GM04504 (cell line): ENCODE measurements around the gene CDH20.

ENCODE experiments used
- DNase-seq: peaks from one replicate; pipeline ENCODE4 v3.0.0-alpha.2; 2012; ENCODE audit warnings: low read depth

The CDH20 gene

GRCh38 chr18:61531182-61531581, 198.0 kb downstream of the CDH20 start:
- DNase-seq, result no peak

- DNase-seq, result no peak
Measured at GRCh38 chr18:61531891-61532290, 198.7 kb downstream of the CDH20 start.

GRCh38 chr18:61535401-61535800, 202.2 kb downstream of the CDH20 start:
- no peak for DNase-seq

GRCh38 chr18:61541673-61542072, 208.4 kb downstream of the CDH20 start:
- DNase-seq, result no peak

GRCh38 chr18:61542596-61542995, 209.4 kb downstream of the CDH20 start:
- DNase-seq, result no peak

GRCh38 chr18:61543518-61543917, 210.3 kb downstream of the CDH20 start:
- DNase-seq, result no peak

GRCh38 chr18:61544178-61544577, 210.9 kb downstream of the CDH20 start:
- no peak for DNase-seq

GRCh38 chr18:61545281-61546245, 212.3 kb downstream of the CDH20 start:
- DNase-seq, result no peak

- DNase-seq, result peak; percentile 69
Measured at GRCh38 chr18:61546590-61546989, 213.4 kb downstream of the CDH20 start.

GRCh38 chr18:61549416-61549815, 216.2 kb downstream of the CDH20 start:
- no peak for DNase-seq

GRCh38 chr18:61549889-61550288, 216.7 kb downstream of the CDH20 start:
- no peak for DNase-seq

GRCh38 chr18:61551586-61551985, 218.4 kb downstream of the CDH20 start:
- peak; percentile 58 for DNase-seq

GRCh38 chr18:61553045-61553659, 219.9 kb downstream of the CDH20 start:
- no peak for DNase-seq

GRCh38 chr18:61554117-61554776, 221.0 kb downstream of the CDH20 start:
- DNase-seq, result no peak

GRCh38 chr18:61554946-61555361, 221.7 kb downstream of the CDH20 start:
- DNase-seq, result no peak

- DNase-seq, result no peak
Measured at GRCh38 chr18:61556316-61556715, 223.1 kb downstream of the CDH20 start.

GRCh38 chr18:61556862-61557261, 223.6 kb downstream of the CDH20 start:
- no peak for DNase-seq

- DNase-seq, result peak; percentile 54
Measured at GRCh38 chr18:61569176-61569892, 236.1 kb downstream of the CDH20 start.

- DNase-seq, result no peak
Measured at GRCh38 chr18:61570070-61570469, 236.8 kb downstream of the CDH20 start.

GRCh38 chr18:61572084-61572655, 238.9 kb downstream of the CDH20 start:
- DNase-seq, result no peak

GRCh38 chr18:61572871-61573270, 239.6 kb downstream of the CDH20 start:
- DNase-seq, result peak; percentile 51

GRCh38 chr18:61574665-61575064, 241.4 kb downstream of the CDH20 start:
- DNase-seq, result no peak
